IPS-NIHi7 (cell line): ENCODE measurements around the gene ALX4.

Source experiments
- DNase-seq: peaks from one replicate; pipeline ENCODE4 v3.0.0; 2012; ENCODE audit warnings: mixed read lengths; ENCODE audit errors: extremely low spot score

The ALX4 gene

GRCh38 chr11:44309478-44310205, at the start of gene ALX4:
Gene ALX4, minus strand, starts transcription at chr11:44310139. Its CDS starts 77 bp downstream, at chr11:44310062.
- no peak for DNase-seq

GRCh38 chr11:44359162-44359561, 49.2 kb upstream of the ALX4 start:
- no peak for DNase-seq

GRCh38 chr11:44358713-44359112, 48.8 kb upstream of the ALX4 start:
- DNase-seq = no peak

- no peak for DNase-seq
Observed at GRCh38 chr11:44357711-44358110, 47.8 kb upstream of the ALX4 start.

GRCh38 chr11:44356351-44356750, 46.4 kb upstream of the ALX4 start:
- no peak for DNase-seq

GRCh38 chr11:44351898-44352498, 42.1 kb upstream of the ALX4 start:
- DNase-seq = peak; percentile 50

GRCh38 chr11:44351006-44351660, 41.2 kb upstream of the ALX4 start:
- no peak for DNase-seq

GRCh38 chr11:44349328-44349727, 39.4 kb upstream of the ALX4 start:
- DNase-seq = no peak

- DNase-seq = no peak
Observed at GRCh38 chr11:44348721-44349120, 38.8 kb upstream of the ALX4 start.

- DNase-seq = no peak
Observed at GRCh38 chr11:44348114-44348513, 38.2 kb upstream of the ALX4 start.

- no peak for DNase-seq
Observed at GRCh38 chr11:44347538-44347937, 37.6 kb upstream of the ALX4 start.

- no peak for DNase-seq
Observed at GRCh38 chr11:44346983-44347382, 37.0 kb upstream of the ALX4 start.

- DNase-seq = no peak
Observed at GRCh38 chr11:44345781-44346180, 35.8 kb upstream of the ALX4 start.

- no peak for DNase-seq
Observed at GRCh38 chr11:44344921-44345320, 35.0 kb upstream of the ALX4 start.

GRCh38 chr11:44344423-44344820, 34.5 kb upstream of the ALX4 start:
- DNase-seq = no peak

- no peak for DNase-seq
Observed at GRCh38 chr11:44343778-44344422, 34.0 kb upstream of the ALX4 start.

- DNase-seq = no peak
Observed at GRCh38 chr11:44342616-44343015, 32.7 kb upstream of the ALX4 start.

- DNase-seq = no peak
Observed at GRCh38 chr11:44340656-44341055, 30.7 kb upstream of the ALX4 start.

GRCh38 chr11:44339530-44339883, 29.6 kb upstream of the ALX4 start:
- DNase-seq = no peak

- DNase-seq = no peak
Observed at GRCh38 chr11:44338698-44339529, 29.0 kb upstream of the ALX4 start.

- no peak for DNase-seq
Observed at GRCh38 chr11:44338026-44338425, 28.1 kb upstream of the ALX4 start.

GRCh38 chr11:44335919-44336318, 26.0 kb upstream of the ALX4 start:
- no peak for DNase-seq
